Cerebellar nuclear complex (tissue), 1 donor: ENCODE data around the gene TSSK2.
"Not testable (repeated sequence)": the region's sequence is repeated elsewhere in the genome, so short reads cannot be mapped to it uniquely, and the experiment has no call there.

Experiments used
- DNase-seq, 2 experiments: peaks; one replicate each; lab custom pipeline; 2025; lab: John Stamatoyannopoulos, UW

The TSSK2 gene

DNA sequence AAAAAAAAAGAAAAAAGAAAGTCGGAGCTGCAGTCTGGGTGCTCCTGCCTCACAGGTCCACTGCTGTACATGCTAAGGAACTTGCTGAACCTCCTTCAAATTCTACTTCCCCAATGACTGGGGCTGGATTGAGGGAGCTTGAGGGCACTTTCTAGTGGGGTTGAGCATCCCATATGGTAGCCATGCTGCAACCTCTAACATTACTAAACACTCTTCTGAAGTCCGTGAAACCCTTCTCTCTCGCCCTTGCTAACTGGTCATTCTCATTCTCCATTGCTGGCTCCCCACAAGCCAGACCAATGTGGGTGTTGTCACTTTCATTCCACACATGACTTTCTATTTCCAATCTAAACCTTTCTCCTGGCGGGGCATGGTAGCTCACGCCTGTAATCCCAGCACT lies 12.1 kb downstream of the TSSK2 start:
- DNase-seq: no peak

DNA sequence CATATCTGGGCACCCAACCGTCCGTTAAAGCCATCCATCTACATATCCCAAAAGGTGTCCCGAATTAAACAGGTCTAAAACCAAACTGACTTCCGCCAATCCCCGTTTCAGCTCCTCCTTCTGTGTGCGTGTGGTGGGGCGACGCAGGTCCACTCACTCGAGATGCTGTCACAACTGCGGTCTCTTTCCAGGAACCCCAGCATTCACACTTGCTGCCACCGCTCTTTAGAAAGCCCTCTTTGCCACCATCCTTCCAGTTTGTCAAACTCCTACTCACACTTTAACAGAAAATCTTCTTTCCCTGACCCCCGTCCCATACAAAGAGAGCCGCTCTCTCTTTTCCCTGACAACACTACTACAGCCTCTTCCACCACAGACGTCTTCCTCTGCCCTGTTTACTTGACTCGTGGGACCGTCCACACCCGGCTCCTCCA lies 12.9 kb downstream of the TSSK2 start:
- DNase-seq: no peak

DNA sequence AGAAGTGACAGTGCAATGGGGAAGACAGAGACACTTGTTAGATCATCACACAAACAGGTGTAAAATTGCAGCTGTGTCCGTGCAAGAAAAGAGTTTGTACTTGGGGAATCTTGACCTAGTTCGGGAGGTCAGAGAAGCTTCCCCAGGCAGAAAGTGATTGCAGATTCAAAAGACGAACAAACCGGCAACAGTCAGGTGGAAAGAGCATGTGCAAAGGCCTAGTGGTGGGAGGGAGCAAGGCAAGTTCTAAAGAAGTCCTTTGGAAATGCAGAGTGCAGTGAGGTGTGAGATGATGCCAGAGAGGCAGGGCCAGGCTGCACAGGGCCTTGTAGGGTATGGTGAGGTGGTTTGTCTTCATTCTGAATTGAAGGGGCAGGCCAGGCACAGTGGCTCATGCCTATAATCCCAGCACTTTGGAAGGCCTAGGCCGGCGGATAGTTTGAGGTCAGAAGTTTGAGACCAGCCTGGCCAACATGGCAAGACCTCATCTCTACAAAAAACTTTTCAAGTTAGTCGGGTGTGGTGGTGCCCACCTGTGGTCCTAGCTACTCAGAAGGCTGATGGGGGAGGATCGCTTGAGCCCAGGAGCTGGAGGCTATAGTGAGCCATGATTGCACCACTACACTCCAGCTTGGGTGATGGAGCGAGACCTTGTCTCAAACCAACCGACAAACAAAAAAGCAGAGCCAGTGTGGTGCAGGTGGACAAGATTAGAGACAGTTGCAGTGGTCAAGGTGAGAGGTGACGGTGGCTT lies 15.3 kb downstream of the TSSK2 start:
- DNase-seq: no peak

DNA sequence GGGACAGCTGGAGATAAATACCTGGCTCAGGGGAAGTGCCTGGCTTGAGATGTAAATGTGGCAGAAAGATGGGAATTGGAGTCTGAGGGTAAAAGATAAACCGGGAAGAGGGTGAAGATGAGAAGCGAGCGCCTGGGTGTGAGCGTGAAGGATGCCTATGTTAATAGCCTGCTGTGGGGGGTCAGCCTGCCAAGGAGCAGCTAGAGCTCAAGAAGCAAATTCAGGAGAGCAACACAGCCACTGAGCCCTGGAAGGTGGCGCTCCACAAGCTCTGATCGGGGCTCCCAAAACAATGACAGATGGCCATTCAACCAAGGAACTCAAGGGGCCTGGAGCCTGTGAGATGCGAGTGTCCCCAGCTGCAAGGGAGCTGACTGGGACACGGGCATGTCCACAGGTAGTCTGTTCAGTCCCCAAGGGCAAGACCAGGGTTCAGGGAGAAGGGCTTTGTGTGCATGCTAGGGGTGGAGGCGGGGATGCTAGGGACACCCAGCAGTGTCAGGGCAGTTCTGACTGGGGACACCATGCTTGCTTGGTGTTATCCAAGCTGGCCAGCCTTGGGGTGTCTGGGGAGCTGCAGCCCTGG lies 16.2 kb downstream of the TSSK2 start:
- no peak for DNase-seq

DNA sequence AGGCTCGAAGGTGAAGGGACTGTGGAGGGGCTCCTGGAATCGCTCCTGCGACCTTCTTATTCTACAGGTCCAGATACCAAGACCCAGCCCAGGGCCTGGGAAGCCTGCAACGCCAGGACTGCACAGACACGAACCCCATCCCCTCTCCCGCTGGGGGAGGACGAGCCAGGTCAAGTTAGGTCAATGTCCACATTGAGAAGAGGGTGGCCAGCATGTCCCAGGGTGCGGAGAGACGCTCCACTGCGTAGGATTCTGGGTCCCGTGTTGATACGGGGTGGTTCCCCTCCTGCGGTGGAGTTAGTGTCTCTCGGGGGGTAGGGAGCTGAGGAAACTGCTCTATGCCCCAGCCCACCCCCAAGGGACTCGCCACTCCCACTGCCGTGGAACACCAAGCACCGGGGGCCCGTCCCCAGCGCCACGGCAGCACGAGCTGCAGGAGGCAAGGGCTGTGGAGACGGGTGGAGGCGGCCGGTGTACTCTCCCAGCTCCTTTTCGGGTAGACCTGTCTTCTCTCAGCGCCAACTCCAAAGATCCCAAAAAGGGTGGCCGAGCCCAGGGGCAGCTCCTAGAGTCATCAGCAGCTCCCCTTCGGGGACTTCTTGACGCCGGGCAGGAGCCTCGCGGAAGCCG lies 17.4 kb downstream of the TSSK2 start:
- DNase-seq: no peak

DNA sequence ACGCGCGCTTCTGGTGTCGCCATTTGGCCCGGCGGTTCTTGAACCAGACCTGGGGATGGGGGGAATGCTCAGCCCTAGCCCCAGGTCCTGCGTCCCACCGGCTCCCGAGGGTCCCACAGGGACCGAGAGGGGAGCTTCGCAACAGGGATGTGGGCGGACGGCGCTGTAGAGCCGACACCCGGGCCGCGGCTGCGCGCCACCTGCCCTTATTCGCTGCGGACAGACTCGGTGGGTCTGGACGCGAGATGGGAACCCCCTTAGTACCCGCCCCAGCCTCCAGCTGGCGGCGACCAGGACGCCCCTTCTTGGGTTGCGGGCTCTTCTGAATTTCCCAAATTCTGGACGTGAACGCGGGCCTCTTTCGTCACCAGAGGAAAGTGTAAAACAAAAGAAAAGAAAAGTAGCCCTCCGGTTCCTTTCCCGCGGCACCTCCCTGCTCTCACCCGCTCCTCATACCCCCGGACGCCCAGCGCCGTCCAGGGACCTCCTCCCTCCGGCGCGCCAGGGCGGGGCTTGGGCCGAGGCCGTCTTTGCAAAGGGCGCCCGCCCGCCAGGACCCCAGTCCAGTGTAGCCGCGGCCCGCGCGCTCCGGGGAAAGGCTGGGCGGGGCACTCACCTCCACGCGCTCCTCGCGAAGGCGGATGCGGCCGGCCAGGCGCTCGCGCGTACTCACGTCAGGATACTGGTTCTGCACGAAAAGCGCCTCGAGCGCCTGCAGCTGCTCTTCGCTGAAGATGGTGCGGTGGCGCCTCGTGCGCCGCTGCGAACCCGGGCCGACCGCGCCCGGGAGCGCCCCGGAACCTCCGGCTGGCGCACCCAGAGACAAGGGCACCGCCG lies 18.2 kb downstream of the TSSK2 start:
- no peak for DNase-seq

DNA sequence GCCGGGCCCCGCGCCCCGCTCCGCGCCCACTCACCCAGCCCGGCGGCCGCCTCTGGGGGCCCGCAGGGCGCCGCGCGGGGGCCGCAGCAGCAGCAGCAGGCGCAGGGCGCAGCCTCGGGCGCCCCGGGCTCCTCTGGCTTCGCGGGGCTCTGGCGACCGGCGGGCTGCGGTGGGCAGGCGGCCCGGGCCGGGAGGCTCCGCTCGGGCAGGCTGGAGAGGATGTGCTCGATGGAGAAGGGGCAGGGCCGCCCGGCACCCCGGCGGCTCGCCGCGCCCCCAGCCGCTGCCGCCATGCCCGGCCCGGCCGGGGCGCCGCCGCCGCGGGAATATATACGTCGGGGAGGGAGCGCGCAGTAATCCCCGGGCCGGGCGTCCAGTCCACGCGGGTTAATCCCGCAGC lies 18.9 kb downstream of the TSSK2 start, which contains the start of gene GSC2:
Gene GSC2, minus strand, starts transcription at position 302 of the 400 bp plus-strand sequence. Its CDS starts 9 bp downstream, at position 293.
- DNase-seq: no peak

DNA sequence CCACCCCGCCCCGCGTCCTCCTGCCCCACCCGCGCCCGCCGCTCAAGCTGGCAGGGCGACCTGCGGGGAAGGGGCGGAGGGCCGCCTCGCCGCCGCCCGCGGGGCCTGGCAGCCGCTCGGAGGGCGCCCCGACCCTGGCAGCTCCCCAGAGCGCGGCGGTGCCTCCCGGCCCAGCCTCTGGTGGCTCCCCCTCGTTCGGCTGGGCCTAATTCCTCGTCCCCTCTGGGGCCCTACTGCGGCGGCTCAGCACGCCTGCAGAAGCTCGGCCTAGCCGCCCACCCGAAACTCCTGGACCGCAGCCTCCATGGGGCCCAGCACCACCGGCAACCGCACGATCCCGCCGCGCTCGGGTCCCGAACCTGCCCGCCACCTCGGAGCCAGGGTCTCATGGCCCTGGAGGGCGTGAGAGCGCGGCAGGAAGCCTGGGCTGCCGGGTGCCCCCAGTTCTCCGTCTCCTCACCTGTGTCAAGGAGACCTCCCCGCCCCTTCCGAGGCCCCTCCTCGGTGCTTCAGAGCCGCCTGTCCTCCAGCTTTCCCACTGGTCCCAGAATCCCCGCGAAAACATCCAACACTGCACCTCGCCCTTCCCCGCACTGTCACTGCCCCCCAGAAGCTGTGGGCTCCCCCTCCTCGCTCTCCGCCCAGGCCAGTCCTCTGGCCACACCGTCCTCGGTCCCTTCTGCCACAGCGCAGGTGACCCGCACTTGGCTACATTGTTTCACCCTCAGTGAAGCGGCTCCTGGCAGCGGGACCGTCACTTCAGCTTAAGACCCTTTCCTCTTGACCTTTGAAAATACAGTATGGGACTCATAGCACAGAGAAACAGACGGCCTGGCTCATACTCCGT lies 19.6 kb downstream of the TSSK2 start:
- no peak for DNase-seq

DNA sequence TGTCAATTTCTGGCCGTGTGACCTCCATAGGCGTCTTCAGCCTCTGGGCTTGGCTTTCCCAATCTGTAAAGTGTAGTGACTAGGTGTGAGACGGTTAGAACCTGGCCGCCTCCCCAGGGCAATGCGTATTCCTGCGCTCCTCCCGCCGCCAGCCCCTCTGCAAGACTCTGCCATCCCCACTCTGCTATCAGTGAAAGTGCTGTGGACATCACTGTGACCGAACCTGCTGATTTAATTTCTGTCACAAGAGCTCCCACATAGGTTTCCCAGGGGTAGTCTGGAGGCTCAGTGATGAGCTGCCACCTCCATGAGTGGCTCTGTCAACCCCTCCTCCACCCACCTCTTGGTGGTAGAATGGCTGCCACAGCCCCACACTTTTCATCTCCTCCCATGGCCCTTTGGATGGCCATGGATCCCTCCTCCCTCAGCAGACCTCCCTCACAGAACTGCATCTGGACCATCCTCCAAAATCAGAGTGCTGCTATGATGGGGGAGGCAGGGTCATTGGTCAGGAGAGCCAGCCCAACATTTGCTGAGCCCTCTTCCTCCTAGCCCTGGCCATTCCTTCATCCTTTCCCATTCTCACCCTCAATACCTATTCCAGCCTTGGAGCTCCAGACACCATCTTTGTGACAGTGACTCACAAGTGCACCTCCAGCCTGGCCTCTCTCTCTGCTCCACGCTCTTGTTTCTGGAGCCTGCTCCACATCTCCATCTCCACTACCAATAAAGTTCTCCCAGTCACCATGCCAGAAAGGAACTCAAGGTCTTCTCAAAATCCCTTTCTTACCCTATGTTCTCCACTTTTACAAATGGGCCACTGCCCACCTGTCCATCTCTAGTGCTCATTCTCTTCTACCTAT lies 20.5 kb downstream of the TSSK2 start:
- no peak for DNase-seq

DNA sequence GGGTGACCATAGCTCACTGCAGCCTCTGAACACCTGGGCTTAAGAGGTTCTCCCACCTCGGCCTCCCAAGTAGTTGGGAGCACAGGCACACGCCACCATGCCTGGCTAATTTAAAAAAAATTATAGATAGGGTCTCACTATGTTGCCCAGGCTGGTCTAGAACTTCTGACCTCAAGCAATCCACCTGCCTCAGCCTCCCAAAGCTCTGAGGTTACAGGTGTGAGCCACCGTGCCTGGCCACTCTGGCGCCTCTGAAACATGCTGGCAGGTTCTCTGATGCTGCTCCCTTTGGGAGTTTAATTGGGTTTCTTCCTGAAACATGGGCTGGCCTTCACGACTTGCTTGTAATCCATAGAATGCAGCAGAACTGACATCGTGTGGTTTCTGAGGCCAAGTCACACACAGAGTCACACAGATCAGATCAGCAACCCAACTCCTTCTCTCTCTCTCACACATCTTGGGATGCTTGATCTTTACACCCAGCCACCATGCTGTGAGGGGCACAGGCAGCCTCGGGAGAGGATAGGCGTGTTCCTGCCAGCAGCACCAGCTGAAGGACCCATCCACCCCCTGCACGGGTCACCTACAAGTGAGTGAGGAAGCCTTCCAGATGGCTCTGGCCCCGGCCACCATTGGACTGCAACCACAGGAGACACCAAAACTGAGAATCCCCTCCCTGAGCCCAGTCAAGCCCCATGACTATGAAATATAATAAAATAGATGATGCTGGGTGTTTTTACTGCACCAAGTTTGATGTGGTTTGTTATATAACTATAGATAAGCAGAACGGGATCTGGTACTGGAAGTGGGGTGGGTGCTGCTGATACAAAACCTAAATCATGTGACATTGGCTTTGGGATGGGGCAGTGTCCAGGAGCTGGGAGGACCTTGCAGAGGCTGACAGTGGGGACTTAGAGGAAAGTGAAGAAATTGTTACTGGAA lies 22.1 kb downstream of the TSSK2 start:
- DNase-seq: no peak

DNA sequence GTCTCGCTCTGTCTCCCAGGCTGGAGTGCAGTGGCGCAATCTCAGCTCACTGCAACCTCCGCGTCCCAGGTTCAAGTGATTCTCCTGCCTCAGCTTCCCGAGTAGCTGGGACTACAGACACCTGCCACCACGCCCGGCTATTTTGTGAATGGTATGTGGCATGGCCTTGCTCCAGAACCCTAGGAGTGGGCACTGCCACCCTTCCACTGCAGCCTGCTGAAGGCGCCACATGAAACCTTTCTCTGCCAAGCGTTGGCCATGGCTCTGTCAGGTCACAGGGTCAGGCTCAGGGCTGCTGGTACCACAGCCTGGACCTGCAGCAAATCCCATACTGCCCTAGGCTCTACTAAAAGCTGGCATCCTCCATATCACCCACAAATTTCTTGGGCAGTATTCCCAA lies 25.0 kb downstream of the TSSK2 start:
- DNase-seq: not testable (repeated sequence)

DNA sequence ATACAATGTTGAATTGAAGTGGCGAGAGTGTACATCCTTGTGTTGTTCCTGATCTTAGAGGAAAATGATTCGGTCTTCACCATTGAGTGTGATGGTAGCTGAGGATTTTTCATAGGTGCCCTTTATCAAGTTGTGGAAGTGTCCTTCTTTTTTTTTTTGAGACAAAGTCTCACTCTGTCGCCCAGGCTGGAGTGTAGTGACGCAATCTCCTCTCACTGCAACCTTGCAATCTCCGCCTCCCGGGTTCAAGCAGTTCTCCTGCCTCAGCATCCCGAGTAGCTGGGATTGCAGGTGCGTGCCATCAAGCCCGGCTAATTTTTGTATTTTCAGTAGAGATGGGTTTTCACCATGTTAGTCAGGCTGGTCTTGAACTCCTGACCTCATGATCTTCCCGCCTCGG lies 27.5 kb downstream of the TSSK2 start:
- DNase-seq: not testable (repeated sequence)

DNA sequence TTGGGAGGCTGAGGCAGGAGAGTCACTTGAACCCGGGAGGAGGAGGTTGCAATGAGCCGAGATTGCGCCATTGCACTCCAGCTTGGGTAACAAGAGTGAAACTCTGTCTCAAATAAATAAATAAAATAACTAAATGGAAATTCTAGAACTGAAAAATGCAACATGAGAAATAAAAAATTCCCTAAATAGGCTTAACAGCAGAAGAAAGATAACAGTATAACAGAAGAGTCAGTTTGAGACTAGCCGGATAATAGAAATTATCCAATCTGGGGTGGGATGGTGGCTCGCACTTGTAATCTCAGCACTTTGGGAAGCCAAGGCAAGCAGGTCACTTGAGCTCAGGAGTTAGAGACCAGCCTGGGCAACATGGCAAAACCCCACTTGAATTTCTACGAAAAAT lies 33.3 kb downstream of the TSSK2 start:
- DNase-seq: no peak

DNA sequence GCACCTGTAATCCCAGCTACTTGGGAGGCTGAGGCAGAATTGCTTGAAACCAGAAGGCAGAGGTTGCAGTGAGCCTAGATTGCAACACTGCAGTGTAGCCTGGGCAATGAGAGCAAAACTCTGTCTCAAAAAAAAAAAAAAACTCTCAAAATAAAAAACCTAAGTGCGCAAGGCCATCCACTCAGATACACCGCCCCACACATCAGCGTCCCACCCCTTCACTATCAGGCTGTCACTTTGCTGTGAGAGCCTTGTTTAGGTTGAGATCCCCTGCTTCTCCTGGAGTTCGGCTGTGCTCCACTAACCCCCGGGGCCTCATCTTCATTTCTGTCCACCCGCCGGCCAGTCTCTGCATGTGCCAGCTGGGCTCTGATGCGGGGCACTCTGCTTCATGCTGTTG lies 35.3 kb downstream of the TSSK2 start:
- no peak for DNase-seq

DNA sequence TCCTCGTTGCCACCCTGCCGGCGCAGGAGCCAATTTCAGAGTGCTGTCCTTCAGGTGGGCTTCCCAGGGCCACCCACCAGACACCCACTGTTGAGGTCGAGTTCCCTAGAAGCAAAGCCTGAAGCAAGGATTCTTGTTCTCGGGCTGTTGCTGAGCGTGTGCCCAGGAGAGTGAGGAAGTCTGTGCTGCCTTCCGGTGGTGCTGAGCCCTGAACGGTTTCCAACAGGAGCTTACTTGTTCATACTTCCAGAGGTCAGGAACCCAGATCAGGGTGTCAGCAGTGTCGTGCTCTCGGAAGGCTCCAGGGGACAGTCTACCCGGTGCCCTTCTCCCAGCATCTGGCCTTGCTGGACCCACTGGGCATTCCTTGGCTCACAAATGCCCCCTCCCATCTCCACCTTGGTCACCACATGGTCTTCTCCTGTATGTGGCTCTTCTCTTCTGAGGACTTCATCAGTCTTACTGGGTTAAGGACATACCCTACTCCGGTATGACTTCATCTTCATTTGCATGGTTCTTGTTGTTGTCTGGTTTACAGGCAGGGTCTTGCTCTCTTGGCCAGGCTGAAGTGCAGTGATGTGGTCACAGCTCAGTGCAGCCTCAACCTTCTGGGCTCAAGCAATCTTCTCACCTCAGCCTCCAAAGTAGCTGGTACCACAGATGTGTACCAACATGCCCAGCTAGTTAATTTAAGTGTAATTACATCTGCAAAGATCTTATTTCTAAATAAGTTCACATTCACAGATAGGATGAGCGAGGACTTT lies 36.2 kb downstream of the TSSK2 start:
- no peak for DNase-seq

DNA sequence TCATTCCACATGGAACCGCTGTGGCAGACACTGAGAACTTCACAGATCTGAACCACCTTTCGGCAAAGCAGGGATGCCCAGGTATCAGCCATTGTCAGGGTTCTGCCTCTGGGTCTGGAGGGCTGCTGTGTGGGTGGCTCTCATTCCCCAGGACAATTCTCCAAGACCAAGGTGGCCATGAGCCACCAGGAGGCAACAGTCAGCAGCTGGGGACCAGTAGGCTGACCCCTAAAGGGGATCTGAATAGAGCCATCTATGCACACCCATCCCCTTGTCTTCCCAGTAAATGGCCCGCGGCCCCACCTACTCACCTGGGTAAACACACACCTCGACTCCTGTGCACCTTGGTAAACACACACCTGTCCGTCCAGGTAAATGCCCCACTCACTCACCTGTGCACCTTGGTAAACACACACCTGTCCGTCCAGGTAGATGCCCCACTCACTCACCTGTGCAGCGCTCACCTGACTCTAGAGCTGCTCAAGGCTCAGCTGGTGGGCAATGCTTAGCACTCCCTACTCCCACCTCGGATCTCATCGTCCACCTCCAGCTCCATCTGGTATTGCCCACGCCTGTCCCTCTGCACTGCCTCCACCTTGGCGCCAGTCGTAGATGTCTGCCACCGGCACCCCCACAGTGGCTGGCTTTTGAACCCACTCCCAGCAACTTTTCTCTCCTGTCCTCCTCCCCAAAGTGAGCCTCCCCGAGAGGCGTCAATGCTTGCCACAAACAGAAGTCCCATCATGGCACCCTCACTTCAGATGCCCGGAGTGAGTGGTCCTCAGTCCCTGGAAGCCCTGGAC lies 37.2 kb downstream of the TSSK2 start:
- DNase-seq: no peak
